GM12878 (cell line): ENCODE measurements around the gene SMCO1. TPM values are rescaled to one million over a fixed set of nuclear protein-coding genes. Genes with fewer than 3 reads are reported as not detected.

Source experiments
- CREB1 ChIP-seq: IDR thresholded peaks from 2 replicates; pipeline ENCODE4 v1.6.1; 2012; ENCODE audit warnings: low read depth, mild to moderate bottlenecking, inconsistent platforms
- NFXL1 ChIP-seq: fragments of 450-650 bp; IDR thresholded peaks from 2 replicates; pipeline ENCODE4 v1.6.1; 2017; ENCODE audit warnings: antibody characterized with exemption, mild to moderate bottlenecking, borderline replicate concordance
- NR2C2 ChIP-seq: IDR thresholded peaks from 2 replicates; pipeline ENCODE4 v1.6.1; 2011; ENCODE audit warnings: borderline replicate concordance, low read depth; ENCODE audit not compliant: control insufficient read depth, insufficient read length
- PKNOX1 ChIP-seq: fragments of 450-650 bp; IDR thresholded peaks from 2 replicates; pipeline ENCODE4 v1.6.1; 2016; ENCODE audit warnings: mild to moderate bottlenecking
- RELA ChIP-seq: fragments of 450-650 bp; IDR thresholded peaks from 2 replicates; pipeline ENCODE4 v1.8.0; 2014; ENCODE audit warnings: borderline replicate concordance; ENCODE audit not compliant: partially characterized antibody
- RFX5 ChIP-seq: IDR thresholded peaks from 2 replicates; pipeline ENCODE4 v1.6.1; 2011; ENCODE audit warnings: low read depth, low read length, improper control_type of control experiment
- SIX5 ChIP-seq: IDR thresholded peaks from 2 replicates; pipeline ENCODE4 v1.6.1; 2011; ENCODE audit warnings: mild to moderate bottlenecking, low read depth, low read length, moderate library complexity; ENCODE audit not compliant: severe bottlenecking
- SKIL ChIP-seq: fragments of 450-650 bp; IDR thresholded peaks from 2 replicates; pipeline ENCODE4 v1.6.1; 2017; ENCODE audit warnings: mild to moderate bottlenecking, low read depth, inconsistent platforms; ENCODE audit not compliant: poor library complexity, severe bottlenecking
- SUZ12 ChIP-seq: fragments of 200-600 bp; sonication (generic); IDR thresholded peaks from one replicate; pipeline ENCODE4 v1.6.1; 2018; ENCODE audit warnings: antibody characterized with exemption, mild to moderate bottlenecking; ENCODE audit not compliant: unreplicated experiment
- TARDBP ChIP-seq: IDR thresholded peaks from 2 replicates; pipeline ENCODE4 v1.6.1; 2016; ENCODE audit warnings: borderline replicate concordance
- YY1 ChIP-seq: IDR thresholded peaks from 2 replicates; pipeline ENCODE4 v1.6.1; 2011; ENCODE audit warnings: low read depth, mild to moderate bottlenecking, low read length
- ZNF592 ChIP-seq: fragments of 450-650 bp; IDR thresholded peaks from 2 replicates; pipeline ENCODE4 v1.6.1; 2017; ENCODE audit warnings: mild to moderate bottlenecking, moderate library complexity
- ZSCAN29 ChIP-seq: fragments of 450-650 bp; IDR thresholded peaks from 2 replicates; pipeline ENCODE4 v1.6.1; 2017; ENCODE audit warnings: mild to moderate bottlenecking, moderate library complexity
- polyA plus RNA-seq, 11 experiments: library from polyadenylated mRNA; depleted of rRNA in 4 of 11; unstranded in 6 of 11; stranded (reverse) in 5 of 11; fragments of >200 nt; fragmentation: Nextera tagmentation in 4 of 11; fragmentation: Illumina TruSeq in 1 of 11; extraction: Ambion mirVana in 4 of 11; extraction: Trizol in 1 of 11; gene quantifications; 1 replicate in 1 of 11; 2 replicates in 10 of 11; pipeline versions ENCODE4 v1.2.1 to v1.2.3, GENCODE V29; 2011 to 2016; ENCODE audit warnings: inconsistent platforms in 2 of 11, missing spikeins in 2 of 11, low read depth in 1 of 11
- total RNA-seq, 4 experiments: library from RNA; depleted of rRNA in 3 of 4; stranded (reverse); fragments of >200 nt in 3 of 4; fragmentation: Illumina TruSeq in 1 of 4; extraction: Trizol in 1 of 4; gene quantifications; 2 replicates each; pipeline versions ENCODE4 v1.2.1 to v1.2.3, GENCODE V29; 2013 to 2021
- TF ChIP-seq, protein P1 (sequence below): fragments of 450-650 bp; conservative IDR thresholded peaks from 2 replicates; pipeline ENCODE4 v1.6.1; 2017; ENCODE audit warnings: mild to moderate bottlenecking, moderate library complexity
- TF ChIP-seq, protein P2 (sequence below): IDR thresholded peaks from 2 replicates; pipeline ENCODE4 v1.6.1; 2012; ENCODE audit warnings: improper control_type of control experiment, low read depth, low read length; ENCODE audit not compliant: insufficient replicate concordance

The SMCO1 gene
- total and polyA plus RNA-seq, 10 of the 15 experiments (the other 5 are each of a cell fraction or from before 2014, with no cell fraction given): 0.05 TPM; not detected in 9

DNA sequence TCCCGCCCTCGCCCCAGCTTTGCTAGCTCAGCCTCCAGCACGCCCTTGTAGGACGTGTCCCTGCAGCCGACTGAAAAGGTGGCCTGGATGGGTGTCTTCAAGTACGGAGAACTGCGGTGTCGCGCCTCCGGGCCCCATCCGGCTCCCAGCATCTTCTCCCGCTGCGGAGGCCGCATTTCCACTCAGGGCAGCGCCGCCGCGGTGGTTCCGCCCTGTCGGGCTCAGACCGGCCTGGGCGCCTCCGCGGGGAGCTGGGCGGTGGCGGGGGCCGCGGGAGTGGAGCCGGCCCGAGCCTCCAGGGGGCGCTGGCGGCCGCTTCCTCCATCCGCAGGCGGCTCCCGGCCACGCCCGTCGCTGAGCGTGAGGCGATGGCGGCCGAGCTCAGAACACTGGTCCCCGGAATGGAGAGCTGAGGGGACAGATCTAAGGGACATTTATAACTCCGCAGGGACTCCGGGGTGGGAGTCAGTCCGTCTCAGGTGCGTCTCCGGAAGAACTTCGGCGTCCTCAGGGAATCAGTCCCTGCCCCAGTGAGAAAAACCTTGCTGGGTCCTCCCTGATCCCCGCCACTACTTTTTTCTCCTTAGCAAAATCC, 13.6 kb upstream of the SMCO1 start (continued):
- TF ChIP-seq, protein P1, sequence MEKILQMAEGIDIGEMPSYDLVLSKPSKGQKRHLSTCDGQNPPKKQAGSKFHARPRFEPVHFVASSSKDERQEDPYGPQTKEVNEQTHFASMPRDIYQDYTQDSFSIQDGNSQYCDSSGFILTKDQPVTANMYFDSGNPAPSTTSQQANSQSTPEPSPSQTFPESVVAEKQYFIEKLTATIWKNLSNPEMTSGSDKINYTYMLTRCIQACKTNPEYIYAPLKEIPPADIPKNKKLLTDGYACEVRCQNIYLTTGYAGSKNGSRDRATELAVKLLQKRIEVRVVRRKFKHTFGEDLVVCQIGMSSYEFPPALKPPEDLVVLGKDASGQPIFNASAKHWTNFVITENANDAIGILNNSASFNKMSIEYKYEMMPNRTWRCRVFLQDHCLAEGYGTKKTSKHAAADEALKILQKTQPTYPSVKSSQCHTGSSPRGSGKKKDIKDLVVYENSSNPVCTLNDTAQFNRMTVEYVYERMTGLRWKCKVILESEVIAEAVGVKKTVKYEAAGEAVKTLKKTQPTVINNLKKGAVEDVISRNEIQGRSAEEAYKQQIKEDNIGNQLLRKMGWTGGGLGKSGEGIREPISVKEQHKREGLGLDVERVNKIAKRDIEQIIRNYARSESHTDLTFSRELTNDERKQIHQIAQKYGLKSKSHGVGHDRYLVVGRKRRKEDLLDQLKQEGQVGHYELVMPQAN: 0 out of 2 replicates have a peak, but pooled peaks have one; percentile 35
- no peak for TF ChIP-seq SUZ12
- TF ChIP-seq YY1: peak; percentile 94
- TF ChIP-seq NFXL1: no peak
- TF ChIP-seq SKIL: no peak
- TF ChIP-seq, protein P2, sequence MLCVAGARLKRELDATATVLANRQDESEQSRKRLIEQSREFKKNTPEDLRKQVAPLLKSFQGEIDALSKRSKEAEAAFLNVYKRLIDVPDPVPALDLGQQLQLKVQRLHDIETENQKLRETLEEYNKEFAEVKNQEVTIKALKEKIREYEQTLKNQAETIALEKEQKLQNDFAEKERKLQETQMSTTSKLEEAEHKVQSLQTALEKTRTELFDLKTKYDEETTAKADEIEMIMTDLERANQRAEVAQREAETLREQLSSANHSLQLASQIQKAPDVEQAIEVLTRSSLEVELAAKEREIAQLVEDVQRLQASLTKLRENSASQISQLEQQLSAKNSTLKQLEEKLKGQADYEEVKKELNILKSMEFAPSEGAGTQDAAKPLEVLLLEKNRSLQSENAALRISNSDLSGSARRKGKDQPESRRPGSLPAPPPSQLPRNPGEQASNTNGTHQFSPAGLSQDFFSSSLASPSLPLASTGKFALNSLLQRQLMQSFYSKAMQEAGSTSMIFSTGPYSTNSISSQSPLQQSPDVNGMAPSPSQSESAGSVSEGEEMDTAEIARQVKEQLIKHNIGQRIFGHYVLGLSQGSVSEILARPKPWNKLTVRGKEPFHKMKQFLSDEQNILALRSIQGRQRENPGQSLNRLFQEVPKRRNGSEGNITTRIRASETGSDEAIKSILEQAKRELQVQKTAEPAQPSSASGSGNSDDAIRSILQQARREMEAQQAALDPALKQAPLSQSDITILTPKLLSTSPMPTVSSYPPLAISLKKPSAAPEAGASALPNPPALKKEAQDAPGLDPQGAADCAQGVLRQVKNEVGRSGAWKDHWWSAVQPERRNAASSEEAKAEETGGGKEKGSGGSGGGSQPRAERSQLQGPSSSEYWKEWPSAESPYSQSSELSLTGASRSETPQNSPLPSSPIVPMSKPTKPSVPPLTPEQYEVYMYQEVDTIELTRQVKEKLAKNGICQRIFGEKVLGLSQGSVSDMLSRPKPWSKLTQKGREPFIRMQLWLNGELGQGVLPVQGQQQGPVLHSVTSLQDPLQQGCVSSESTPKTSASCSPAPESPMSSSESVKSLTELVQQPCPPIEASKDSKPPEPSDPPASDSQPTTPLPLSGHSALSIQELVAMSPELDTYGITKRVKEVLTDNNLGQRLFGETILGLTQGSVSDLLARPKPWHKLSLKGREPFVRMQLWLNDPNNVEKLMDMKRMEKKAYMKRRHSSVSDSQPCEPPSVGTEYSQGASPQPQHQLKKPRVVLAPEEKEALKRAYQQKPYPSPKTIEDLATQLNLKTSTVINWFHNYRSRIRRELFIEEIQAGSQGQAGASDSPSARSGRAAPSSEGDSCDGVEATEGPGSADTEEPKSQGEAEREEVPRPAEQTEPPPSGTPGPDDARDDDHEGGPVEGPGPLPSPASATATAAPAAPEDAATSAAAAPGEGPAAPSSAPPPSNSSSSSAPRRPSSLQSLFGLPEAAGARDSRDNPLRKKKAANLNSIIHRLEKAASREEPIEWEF: no peak
- TF ChIP-seq CREB1: no peak
- no peak for TF ChIP-seq ZNF592
- TF ChIP-seq RFX5: no peak
- TF ChIP-seq PKNOX1: no peak
- no peak for TF ChIP-seq RELA
- TF ChIP-seq SIX5: no peak
- TF ChIP-seq TARDBP: no peak
- no peak for TF ChIP-seq NR2C2
- TF ChIP-seq ZSCAN29: no peak
